Measurements from ENCODE around the gene PARD3. TPM values are rescaled to one million over a fixed set of nuclear protein-coding genes. Genes with fewer than 3 reads are reported as not detected.

Gene PARD3
- total RNA-seq, 4 donors from 2014 or later, result 27.3 to 65.3 (median 55.6) TPM

GRCh38 chr10:34689053-34689452 lies 126.0 kb downstream of the PARD3 start:
- Histone ChIP-seq H3K27ac (no peak overlapping the region), H3K27me3 (no peaks in the 10 kb centered on the region), H3K4me3 (no peak overlapping the region), H3K36me3 (no peaks in the 10 kb centered on the region), H3K9me3 (no peaks in the 10 kb centered on the region), H3K4me1 (peaks cover 0 to 23% (median 4%) of the 10 kb centered on the region in 4 donors)
- WGBS, 2 donors (ENCODE audit: low coverage in 1 of 2), result 63 to 73% methylated on average over 8 of the region's 8 CpGs
- DNase-seq, result no peak
- in situ Hi-C loops (cut with MboI; ENCODE audit: low pct_ligation_motif_present in 1 of 4, low pct_unique_long_range_greater_than_20kb in 1 of 4, low sequenced_read_pairs in 3 of 4) (loop anchor here in 1 of 4 donors (25.0 kb wide), 1 partner anchor 298 kb away; no protein-coding TSS in a partner anchor), intact Hi-C loops (cut with DNase I; ENCODE audit: low total_unique reads) (no loop called here)
- no peak for TF ChIP-seq POLR2A (IDR thresholded peaks at IDR 0.05)
- TF ChIP-seq CTCF (IDR thresholded peaks at IDR 0.05), result no peak
- TF ChIP-seq POLR2AphosphoS5 (IDR thresholded peaks at IDR 0.05), result no peak
- no peak for TF ChIP-seq EP300 (IDR thresholded peaks at IDR 0.05; ENCODE audit: low read depth)

DNA sequence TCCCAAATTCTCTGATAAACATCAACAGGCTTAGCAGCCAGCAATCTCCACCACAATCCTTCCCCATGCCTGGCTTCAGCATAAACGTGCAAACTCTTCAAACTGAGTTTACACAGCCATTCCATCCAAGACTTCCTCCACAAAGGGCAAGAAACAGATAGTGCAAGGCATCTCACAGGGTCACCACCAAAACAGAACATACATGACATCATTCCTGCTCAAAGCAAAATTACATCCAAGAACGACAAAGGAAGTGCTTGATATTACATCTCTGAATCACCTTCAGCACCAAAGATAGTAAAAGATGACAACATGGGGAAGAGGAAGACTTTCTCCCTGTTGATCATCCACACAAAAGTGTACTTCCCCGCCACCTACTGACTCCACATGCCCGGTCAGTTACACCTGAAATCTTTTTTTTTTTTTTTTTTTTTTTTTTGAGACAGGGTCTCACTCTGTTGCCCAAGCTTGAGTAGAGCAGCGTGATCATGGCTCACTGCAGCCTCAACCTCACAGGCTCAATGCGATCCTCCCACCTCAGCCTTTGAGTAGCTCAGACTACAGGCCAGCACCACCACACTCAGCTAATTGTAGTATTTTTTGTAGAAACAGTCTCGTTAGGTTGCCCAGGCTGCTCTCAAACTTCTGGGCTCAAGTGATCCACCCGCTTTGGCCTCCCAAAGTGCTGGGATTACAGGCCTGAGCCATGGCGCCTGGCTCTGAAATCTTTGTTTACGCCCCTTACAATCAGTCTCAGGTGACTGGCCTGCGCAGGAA lies 127.5 kb downstream of the PARD3 start:
- Histone ChIP-seq H3K27me3 (no peaks in the 10 kb centered on the region), H3K36me3 (no peaks in the 10 kb centered on the region), H3K4me1 (peaks cover 0 to 23% (median 4%) of the 10 kb centered on the region in 4 donors), H3K9me3 (no peaks in the 10 kb centered on the region), H3K27ac (no peak overlapping the region), H3K4me3 (no peak overlapping the region)
- intact Hi-C loops (cut with DNase I; ENCODE audit: low total_unique reads) (no loop called here), in situ Hi-C loops (cut with MboI; ENCODE audit: low pct_ligation_motif_present in 1 of 4, low pct_unique_long_range_greater_than_20kb in 1 of 4, low sequenced_read_pairs in 3 of 4) (loop anchor here in 1 of 4 donors (25.0 kb wide), 1 partner anchor 300 kb away; no protein-coding TSS in a partner anchor)
- 84 to 86% methylated on average over 3 to 11 of the region's 11 CpGs for WGBS, 2 donors (ENCODE audit: low coverage in 1 of 2)
- no peak for DNase-seq
- TF ChIP-seq CTCF (IDR thresholded peaks at IDR 0.05), result no peak
- no peak for TF ChIP-seq POLR2AphosphoS5 (IDR thresholded peaks at IDR 0.05)
- no peak for TF ChIP-seq EP300 (IDR thresholded peaks at IDR 0.05; ENCODE audit: low read depth)
- no peak for TF ChIP-seq POLR2A (IDR thresholded peaks at IDR 0.05)

- H3K27me3 ChIP-seq, result no peaks in the 10 kb centered on the region
- WGBS, 2 donors (ENCODE audit: low coverage in 1 of 2), result 90 to 93% methylated on average over 3 to 7 of the region's 7 CpGs
- H3K4me1 ChIP-seq, result peaks cover 0 to 4% (median 0%) of the 10 kb centered on the region in 4 donors
- no peak overlapping the region for H3K4me3 ChIP-seq
- H3K27ac ChIP-seq, result no peak overlapping the region
- no peak for TF ChIP-seq POLR2A (IDR thresholded peaks at IDR 0.05)
- no peak for TF ChIP-seq EP300 (IDR thresholded peaks at IDR 0.05; ENCODE audit: low read depth)
- no peak for TF ChIP-seq CTCF (IDR thresholded peaks at IDR 0.05)
- no peak for TF ChIP-seq POLR2AphosphoS5 (IDR thresholded peaks at IDR 0.05)
- DNase-seq, result no peak
- in situ Hi-C loops (cut with MboI; ENCODE audit: low pct_ligation_motif_present in 1 of 4, low pct_unique_long_range_greater_than_20kb in 1 of 4, low sequenced_read_pairs in 3 of 4) (loop anchor here in 1 of 4 donors (25.0 kb wide), 1 partner anchor 305 kb away; no protein-coding TSS in a partner anchor), intact Hi-C loops (cut with DNase I; ENCODE audit: low total_unique reads) (no loop called here)
- no peaks in the 10 kb centered on the region for H3K9me3 ChIP-seq
- H3K36me3 ChIP-seq, result no peaks in the 10 kb centered on the region
Observed at GRCh38 chr10:34682580-34682979, 132.5 kb downstream of the PARD3 start.

- no peaks in the 10 kb centered on the region for H3K4me1 ChIP-seq
- in situ Hi-C loops (cut with MboI; ENCODE audit: low pct_ligation_motif_present in 1 of 4, low pct_unique_long_range_greater_than_20kb in 1 of 4, low sequenced_read_pairs in 3 of 4) (loop anchor here in 1 of 4 donors (25.0 kb wide), 1 partner anchor 305 kb away; no protein-coding TSS in a partner anchor), intact Hi-C loops (cut with DNase I; ENCODE audit: low total_unique reads) (no loop called here)
- H3K36me3 ChIP-seq, result no peaks in the 10 kb centered on the region
- WGBS, 2 donors (ENCODE audit: low coverage in 1 of 2), result 87 to 95% methylated on average over 5 of the region's 5 CpGs
- H3K27ac ChIP-seq, result no peak overlapping the region
- no peak for TF ChIP-seq CTCF (IDR thresholded peaks at IDR 0.05)
- TF ChIP-seq EP300 (IDR thresholded peaks at IDR 0.05; ENCODE audit: low read depth), result no peak
- TF ChIP-seq POLR2A (IDR thresholded peaks at IDR 0.05), result no peak
- TF ChIP-seq POLR2AphosphoS5 (IDR thresholded peaks at IDR 0.05), result no peak
- H3K27me3 ChIP-seq, result no peaks in the 10 kb centered on the region
- H3K4me3 ChIP-seq, result no peak overlapping the region
- DNase-seq, result no peak
- no peaks in the 10 kb centered on the region for H3K9me3 ChIP-seq
Observed at GRCh38 chr10:34681933-34682332, 133.2 kb downstream of the PARD3 start.
